ENCODE measurements around the gene DPCD. TPM values are rescaled to one million over a fixed set of nuclear protein-coding genes. Genes with fewer than 3 reads are reported as not detected.

Gene DPCD
- total and polyA plus RNA-seq, 10 donors, result 3.2 to 9.6 (median 4.5) TPM

DNA sequence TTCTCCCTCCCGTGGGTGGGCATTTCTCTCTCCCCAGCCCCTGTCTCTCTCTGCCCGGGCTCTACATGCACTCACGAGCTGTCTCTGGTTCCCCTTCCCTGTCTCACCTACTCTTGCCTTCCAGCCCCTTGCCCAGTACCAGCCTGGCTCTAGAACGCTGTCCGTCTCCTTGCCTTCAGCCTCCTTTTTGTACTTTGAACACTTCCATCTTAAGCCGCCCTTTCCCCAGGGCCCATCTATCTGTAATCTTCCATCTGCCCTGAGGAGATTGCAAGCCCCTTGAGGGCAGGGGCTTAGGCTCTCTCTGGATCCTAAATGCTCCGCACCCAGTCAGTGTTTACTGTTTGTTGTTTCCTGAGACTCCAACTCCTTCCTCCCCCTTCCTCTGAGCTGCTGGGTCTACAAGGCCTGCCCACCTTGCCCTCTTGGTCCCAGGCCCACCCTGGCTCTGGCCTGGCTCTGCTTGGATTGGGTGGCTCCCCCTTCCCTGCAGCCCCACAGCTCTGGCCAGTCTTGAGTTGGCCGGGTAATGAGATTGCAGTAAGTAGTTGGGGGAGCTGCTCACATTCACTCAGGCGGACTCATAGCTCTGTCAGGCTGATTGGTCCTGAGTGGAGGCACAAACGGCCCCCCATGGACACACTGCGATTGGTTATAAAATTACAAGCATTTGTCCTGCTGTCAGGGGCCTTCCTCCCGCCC is 28.4 kb upstream of the DPCD start:
- no peaks in the 10 kb centered on the region for H3K9me3 ChIP-seq
- intact Hi-C loops (cut with DNase I; ENCODE audit: low total_unique reads), result no loop called here
- no peak overlapping the region for H3K4me3 ChIP-seq
- no peak overlapping the region for H3K27ac ChIP-seq
- H3K36me3 ChIP-seq, result peaks cover 0 to 13% (median under 1%) of the 10 kb centered on the region in 6 donors
- DNase-seq, result no peak
- 66 to 84% (median 78%) methylated on average over 10 to 12 of the region's 12 CpGs for WGBS, 5 donors
- H3K27me3 ChIP-seq (replicated peaks in 1 of 7), result peaks cover 0 to 19% (median 0%) of the 10 kb centered on the region in 7 donors
- peaks cover 0 to 29% (median 9%) of the 10 kb centered on the region in 6 donors for H3K4me1 ChIP-seq
- TF ChIP-seq, protein P1, sequence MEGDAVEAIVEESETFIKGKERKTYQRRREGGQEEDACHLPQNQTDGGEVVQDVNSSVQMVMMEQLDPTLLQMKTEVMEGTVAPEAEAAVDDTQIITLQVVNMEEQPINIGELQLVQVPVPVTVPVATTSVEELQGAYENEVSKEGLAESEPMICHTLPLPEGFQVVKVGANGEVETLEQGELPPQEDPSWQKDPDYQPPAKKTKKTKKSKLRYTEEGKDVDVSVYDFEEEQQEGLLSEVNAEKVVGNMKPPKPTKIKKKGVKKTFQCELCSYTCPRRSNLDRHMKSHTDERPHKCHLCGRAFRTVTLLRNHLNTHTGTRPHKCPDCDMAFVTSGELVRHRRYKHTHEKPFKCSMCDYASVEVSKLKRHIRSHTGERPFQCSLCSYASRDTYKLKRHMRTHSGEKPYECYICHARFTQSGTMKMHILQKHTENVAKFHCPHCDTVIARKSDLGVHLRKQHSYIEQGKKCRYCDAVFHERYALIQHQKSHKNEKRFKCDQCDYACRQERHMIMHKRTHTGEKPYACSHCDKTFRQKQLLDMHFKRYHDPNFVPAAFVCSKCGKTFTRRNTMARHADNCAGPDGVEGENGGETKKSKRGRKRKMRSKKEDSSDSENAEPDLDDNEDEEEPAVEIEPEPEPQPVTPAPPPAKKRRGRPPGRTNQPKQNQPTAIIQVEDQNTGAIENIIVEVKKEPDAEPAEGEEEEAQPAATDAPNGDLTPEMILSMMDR (IDR thresholded peaks at IDR 0.05 in 8 of 11, conservative IDR thresholded peaks at IDR 0.05 in 3 of 11), result no peak
- TF ChIP-seq POLR2A (IDR thresholded peaks at IDR 0.05) (no peak), POLR2AphosphoS5 (IDR thresholded peaks at IDR 0.05) (no peak)

DNA sequence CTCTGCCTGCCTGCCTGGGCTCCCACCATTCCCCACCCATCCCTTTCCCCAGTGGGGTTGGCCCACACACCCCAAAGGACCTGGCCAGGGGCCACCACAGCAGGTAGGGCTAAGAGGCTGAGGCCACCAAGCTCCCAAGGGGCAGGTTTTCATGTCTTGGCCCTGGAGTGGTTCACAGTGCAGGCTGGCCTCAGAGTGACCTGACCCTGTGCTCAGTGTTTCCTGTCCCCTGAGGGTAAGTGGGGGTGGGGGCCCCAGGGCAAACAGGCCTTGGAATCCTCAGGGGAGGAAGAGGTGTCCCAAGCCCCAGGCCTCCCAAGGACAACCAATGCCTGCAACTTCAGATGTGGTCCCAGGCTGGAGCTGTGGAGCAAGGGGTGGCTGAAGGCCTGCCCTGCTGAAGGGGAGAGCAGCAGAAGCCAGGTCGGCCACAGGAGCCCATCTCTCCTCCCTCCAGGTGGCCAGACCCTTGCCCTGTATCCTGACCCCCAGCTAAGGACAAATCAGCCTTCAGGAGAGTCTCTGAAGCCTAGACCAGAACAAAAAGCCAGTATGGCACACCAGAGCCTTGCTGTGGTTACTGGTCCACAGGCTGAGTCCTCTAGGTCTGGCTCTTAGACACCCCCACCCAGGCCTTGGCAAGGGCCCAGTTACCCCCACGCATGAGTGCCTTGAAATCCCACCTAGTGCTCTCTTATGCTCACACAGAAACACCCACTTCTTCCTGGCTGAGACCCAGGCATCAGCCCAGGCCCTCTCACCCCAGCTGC is 27.6 kb upstream of the DPCD start:
- Histone ChIP-seq H3K4me1 (peaks cover 0 to 29% (median 9%) of the 10 kb centered on the region in 6 donors), H3K4me3 (no peak overlapping the region), H3K27ac (no peak overlapping the region), H3K36me3 (peaks cover 0 to 5% (median 0%) of the 10 kb centered on the region in 6 donors), H3K27me3 (replicated peaks in 1 of 7) (peaks cover 0 to 27% (median 5%) of the 10 kb centered on the region in 7 donors), H3K9me3 (no peaks in the 10 kb centered on the region)
- intact Hi-C loops (cut with DNase I; ENCODE audit: low total_unique reads), result no loop called here
- DNase-seq, result peak; percentile 64
- WGBS, 5 donors, result 57 to 70% (median 63%) methylated on average over 1 to 2 of the region's 2 CpGs
- TF ChIP-seq POLR2A (IDR thresholded peaks at IDR 0.05), result no peak
- peak in 2 of 3 donors; percentile 19 to 45 for TF ChIP-seq POLR2AphosphoS5 (IDR thresholded peaks at IDR 0.05)
- TF ChIP-seq, protein P1 (IDR thresholded peaks at IDR 0.05 in 8 of 11, conservative IDR thresholded peaks at IDR 0.05 in 3 of 11), result no peak

DNA sequence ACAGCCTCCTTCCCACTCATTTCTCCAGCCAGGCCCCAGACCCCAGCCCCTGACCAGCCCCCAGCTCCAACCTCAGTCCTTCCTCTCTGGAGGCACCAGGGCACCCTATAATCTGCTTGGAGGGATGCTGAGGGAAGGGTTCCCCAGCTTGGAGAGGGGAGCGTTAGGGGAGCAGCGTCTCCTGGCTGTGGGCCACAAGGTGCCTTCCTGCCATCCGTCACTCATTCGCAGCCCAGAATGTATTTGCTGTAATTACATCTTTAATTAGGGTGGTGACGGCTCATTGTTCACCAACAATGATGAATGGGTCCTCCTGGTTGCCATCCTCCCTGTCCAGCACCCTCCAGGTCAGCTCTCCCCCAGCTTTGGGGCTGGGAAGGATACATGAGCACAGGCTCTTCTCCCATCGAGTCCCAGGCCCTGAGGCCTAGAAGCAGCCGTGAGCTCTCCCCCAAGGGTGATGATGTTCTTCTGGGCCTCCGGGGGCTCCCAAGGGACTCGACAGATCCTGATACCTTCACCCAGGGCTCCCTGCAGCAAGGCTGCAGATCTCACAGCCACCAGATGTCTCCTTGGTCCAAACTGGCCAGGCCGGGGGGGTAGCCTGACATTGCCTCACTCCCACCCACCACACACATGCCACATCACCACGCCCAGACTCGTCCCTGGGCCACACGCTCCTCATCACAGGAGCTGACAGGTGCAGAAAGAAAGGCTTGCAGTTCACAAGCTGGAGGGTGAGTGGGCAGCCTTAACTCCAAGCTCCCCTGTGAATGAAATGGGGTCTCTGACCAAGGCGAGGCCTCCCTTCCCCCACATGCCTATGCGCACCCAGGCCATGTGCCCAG is 26.8 kb upstream of the DPCD start:
- Histone ChIP-seq H3K9me3 (no peaks in the 10 kb centered on the region), H3K27me3 (replicated peaks in 1 of 7) (peaks cover 0 to 35% (median 11%) of the 10 kb centered on the region in 7 donors), H3K36me3 (no peaks in the 10 kb centered on the region), H3K4me3 (no peak overlapping the region), H3K4me1 (peaks cover 0 to 32% (median 13%) of the 10 kb centered on the region in 6 donors), H3K27ac (no peak overlapping the region)
- WGBS, 5 donors, result 83 to 90% (median 89%) methylated on average over 7 to 15 of the region's 15 CpGs
- intact Hi-C loops (cut with DNase I; ENCODE audit: low total_unique reads), result no loop called here
- no peak for DNase-seq
- TF ChIP-seq, protein P1 (IDR thresholded peaks at IDR 0.05 in 8 of 11, conservative IDR thresholded peaks at IDR 0.05 in 3 of 11), result no peak
- peak in 2 of 3 donors; percentile 7 to 12 for TF ChIP-seq POLR2AphosphoS5 (IDR thresholded peaks at IDR 0.05)

All from spleen (tissue), 11 donors.